Fibroblast of the conjunctiva (primary cell): ENCODE measurements around the gene PAPSS2.

Experiments
- DNase-seq: peaks from one replicate; pipeline ENCODE4 v3.0.0-alpha.2; 2010; ENCODE audit warnings: low read depth

The PAPSS2 gene

GRCh38 chr10:87750817-87751216 lies 91.1 kb downstream of the PAPSS2 start:
- DNase-seq = no peak

GRCh38 chr10:87751274-87751673 lies 91.6 kb downstream of the PAPSS2 start:
- no peak for DNase-seq

DNA sequence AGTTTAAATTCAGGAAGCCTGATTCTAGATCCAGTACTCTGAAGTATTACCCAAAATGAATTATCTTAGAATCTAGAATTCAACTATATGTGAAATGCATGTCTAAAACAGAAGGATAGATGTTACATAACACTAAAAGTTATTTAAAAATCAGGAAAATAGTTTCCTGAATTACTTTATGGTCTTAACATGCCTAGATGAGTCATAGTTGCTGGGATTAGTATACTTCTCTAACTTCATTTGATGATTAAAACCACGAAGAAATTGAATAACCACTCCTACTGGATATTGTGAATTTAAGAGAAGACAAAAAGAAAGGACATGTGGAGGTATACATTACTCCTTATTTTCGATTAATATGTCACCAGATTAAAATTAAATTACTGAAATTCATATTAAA lies 92.9 kb downstream of the PAPSS2 start:
- DNase-seq = no peak

- no peak for DNase-seq
Measured at GRCh38 chr10:87753995-87754866, 94.6 kb downstream of the PAPSS2 start.

- no peak for DNase-seq
Measured at GRCh38 chr10:87757685-87758084, 98.0 kb downstream of the PAPSS2 start.

GRCh38 chr10:87759551-87759950 lies 99.9 kb downstream of the PAPSS2 start:
- no peak for DNase-seq

DNA sequence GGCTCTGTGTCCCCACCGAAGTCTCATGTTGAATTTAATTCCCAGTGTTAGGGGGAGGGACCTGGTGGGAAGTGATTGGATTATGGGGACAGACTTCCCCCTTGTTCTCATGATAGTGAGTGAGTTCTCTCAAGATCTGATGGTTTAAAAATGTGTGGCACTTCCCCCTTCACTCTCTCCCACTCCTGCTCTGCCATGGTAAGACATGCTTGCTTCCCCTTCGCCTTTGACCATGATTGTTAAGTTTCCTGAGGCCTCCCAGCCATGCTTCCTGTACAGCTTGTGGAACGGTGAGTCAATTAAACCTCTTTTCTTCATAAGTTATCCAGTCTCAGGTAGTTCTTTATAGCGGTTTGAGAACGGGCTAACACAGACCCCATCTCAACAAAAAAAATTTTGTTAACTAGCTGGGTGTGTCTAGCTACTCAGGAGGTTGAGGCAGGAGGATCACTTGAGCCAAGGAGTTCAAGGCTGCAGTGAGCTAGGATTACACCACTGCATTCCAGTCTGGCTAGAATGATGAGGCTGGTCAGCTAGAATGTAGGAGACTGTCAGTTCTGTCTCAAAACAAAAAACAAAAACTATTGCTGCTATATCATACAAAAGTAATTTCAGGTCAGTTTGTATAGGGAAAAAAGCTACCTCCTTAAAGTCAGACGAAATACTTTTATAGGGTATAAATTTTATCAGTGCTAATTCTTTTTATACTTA lies 100.7 kb downstream of the PAPSS2 start:
- DNase-seq = no peak

DNA sequence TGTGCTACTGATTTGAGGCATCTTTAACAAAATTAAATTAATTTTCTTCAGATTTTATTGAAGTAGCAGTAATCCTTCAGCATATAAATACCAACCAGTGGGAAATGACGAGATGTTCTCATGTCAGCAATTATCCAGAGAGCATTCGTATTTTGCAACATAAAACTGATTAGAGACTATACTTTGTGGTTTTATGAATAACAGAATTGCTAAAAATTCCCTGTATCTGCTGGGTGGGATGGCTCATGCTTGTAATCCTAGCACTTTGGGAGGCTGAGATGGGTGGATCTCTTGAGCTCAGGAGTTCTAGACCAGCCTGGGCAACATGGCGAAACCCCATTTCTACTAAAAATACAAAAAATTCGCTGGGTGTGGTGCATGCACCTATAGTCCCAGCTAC lies 101.5 kb downstream of the PAPSS2 start:
- no peak for DNase-seq

DNA sequence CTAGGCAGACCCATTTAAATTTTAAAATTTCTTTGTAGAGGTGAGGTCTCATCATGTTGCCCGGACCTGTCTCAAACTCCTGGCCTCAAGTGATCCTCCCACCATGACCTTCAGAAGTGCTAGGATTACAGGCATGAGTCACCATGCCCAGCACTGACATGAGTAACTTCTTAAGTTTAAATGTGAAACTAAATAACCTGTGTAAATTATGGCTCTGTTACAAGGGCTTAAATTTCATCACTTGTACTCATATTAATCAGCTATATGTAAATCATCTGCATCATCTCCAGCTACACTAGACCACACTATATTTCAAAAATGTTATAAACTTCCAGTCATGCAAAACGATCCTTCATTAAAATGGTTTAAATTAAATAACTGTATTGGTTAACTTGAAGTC lies 102.2 kb downstream of the PAPSS2 start:
- DNase-seq = peak; percentile 36

DNA sequence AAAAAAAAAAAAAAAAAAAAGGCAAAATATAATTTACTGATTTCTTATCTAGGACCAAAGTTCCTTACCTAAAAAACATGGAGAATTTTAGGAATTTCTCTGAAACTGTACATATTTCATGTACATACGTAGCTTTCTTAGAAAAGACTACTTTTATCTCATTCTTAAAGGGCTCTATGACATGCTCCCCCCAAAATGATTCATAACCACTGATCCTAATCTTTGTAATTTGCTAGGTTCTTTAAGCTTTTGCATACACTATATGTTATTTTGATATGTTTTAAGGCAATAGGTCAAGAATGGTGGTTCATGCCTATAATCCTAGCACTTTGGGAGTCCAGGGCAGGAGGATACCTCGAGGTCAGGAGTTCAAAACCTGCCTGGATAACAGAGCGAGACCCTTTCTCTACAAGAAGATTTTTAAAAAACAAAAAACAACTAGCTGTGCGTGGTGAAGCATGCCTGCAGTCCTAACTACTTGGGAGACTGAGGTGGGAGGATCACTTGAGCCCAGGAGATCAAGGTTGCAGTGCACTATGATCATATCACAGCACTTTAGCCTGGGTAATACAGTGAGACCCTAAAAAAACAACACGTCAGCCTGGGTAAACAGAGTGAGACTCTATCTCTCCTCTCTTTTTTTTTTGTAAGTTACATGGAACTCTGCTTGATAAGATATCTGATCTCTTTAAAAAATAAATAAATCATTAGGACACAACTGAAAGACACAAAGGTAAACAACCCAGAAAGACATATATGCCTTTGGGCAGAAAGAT lies 103.6 kb downstream of the PAPSS2 start:
- DNase-seq = no peak

GRCh38 chr10:87764072-87764934 lies 104.6 kb downstream of the PAPSS2 start:
- DNase-seq = no peak

GRCh38 chr10:87765666-87766376 lies 106.1 kb downstream of the PAPSS2 start:
- DNase-seq = no peak

GRCh38 chr10:87767253-87767652 lies 107.6 kb downstream of the PAPSS2 start:
- no peak for DNase-seq

GRCh38 chr10:87771871-87772500 lies 112.3 kb downstream of the PAPSS2 start:
- no peak for DNase-seq

GRCh38 chr10:87775766-87776165 lies 116.1 kb downstream of the PAPSS2 start:
- no peak for DNase-seq

DNA sequence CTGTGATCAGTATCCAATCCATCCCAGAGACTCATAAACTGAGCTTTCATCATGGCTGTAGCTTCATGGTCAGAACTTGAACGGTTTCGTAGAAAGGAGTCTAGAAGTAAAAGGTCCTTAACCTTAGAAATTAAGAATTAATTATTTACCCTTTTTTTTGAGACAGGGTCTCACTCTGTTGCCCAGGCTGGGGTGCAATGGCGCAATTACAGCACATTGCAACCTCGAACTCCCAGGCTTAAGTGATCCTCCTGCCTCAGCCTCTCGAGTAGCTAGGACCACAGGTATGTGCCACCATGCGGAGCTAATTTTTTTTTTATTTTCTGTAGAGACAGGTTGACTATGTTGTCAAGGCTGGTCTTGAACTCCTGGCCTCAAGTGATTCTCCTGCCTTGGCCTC lies 116.7 kb downstream of the PAPSS2 start:
- no peak for DNase-seq

DNA sequence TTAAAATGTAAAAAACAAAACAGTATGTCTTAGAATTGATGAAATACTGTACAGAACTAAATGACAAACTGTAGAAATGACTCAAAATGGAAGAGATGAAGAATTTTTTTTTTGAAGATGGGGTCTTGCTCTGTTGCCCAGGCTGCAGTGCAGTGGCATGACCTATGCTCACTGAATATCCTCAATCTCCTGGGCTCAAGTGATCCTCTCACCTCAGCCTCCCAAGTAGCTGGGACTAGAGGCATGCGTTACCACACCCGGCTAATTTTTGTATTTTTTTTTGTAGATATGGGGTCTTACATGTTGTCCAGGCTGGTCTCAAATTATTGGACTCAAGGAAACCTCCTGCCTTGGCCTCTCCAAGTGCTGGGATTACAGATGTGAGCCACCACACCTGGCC lies 121.9 kb downstream of the PAPSS2 start:
- no peak for DNase-seq

DNA sequence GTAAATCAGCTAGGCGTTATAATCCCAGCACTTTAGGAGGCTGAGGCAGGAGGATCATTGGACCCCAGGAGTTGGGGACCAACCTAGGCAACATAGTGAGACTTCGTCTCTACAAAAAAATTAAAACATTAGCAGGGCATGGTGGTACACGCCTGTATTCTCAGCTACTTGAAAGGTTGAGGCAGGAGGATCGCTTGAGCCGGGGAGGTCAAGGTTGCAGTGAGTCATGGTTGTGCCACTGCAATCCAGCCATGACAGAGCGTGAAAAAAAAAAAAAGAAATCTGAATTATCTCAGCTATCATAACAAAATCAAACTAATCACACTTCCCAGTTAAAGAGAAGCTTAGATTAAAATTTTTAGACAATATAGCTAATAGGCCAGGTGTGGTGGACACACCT lies 123.0 kb downstream of the PAPSS2 start:
- no peak for DNase-seq

DNA sequence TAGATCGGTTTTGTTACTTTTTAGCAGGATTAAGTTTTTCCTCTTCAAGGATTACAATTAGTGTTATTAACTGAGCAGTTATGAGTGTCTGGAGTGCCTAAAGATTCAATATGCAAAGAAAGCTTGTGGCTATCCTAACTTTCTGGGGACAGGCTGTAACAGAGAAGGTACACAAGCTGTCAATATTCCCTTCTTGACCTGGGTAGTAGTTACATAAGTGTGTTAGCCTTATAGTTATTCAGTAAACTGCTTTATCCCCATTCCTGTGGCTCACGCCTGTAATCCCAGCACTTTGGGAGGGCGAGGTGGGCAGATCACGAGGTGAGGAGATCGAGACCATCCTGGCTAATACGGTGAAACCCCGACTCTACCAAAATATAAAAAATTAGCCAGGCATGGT lies 126.7 kb downstream of the PAPSS2 start:
- no peak for DNase-seq

GRCh38 chr10:87790185-87790584 lies 130.5 kb downstream of the PAPSS2 start:
- no peak for DNase-seq

DNA sequence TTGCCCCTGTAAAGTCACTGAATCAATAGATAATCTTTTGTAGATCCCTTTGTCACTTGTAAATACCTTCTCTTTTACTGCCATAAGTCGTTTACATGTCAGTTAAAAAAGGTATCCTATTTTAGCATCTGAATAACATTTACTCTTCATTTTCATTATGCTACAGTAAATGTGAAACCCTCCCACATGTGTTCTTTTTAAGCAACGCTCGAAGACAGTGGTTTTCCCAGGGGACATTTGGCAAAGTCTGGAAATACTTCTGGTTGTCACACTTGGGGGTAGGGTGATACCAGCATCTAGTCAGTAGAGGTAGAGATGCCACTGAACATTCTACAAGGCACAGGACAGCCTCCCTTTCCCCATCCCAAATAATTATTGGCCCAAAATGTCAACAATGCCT lies 134.6 kb downstream of the PAPSS2 start:
- no peak for DNase-seq
